Muscle layer of duodenum (tissue), 2 donors: ENCODE results near the gene COL18A1.

ENCODE experiments used
- H3K27ac ChIP-seq: one replicate; pipeline ENCODE4 v1.7.0; 2013; ENCODE audit warnings: mild to moderate bottlenecking, low read length
- H3K27me3 ChIP-seq: one replicate; pipeline ENCODE4 v1.7.0; 2013; ENCODE audit warnings: low read depth, mild to moderate bottlenecking, control low read depth, low read length
- H3K36me3 ChIP-seq, 2 donors: one replicate each; pipeline ENCODE4 v1.7.0; 2013; ENCODE audit warnings: low read length in 2 of 2, control low read depth in 1 of 2, mild to moderate bottlenecking in 1 of 2; ENCODE audit not compliant: insufficient read depth in 2 of 2, control insufficient read depth in 1 of 2
- H3K4me1 ChIP-seq, 2 donors: one replicate each; pipeline ENCODE4 v1.7.0; 2013; ENCODE audit warnings: low read length in 2 of 2, mild to moderate bottlenecking in 2 of 2, control low read depth in 1 of 2, moderate library complexity in 1 of 2; ENCODE audit not compliant: insufficient read depth in 2 of 2, control insufficient read depth in 1 of 2
- H3K4me3 ChIP-seq, 2 donors: one replicate each; pipeline ENCODE4 v1.7.0; 2013; ENCODE audit warnings: low read length in 2 of 2, low read depth in 1 of 2, mild to moderate bottlenecking in 1 of 2
- H3K9me3 ChIP-seq, 2 donors: one replicate each; pipeline ENCODE4 v1.7.0; 2013; ENCODE audit warnings: low read length in 2 of 2, control low read depth in 1 of 2, mild to moderate bottlenecking in 1 of 2; ENCODE audit not compliant: control insufficient read depth in 1 of 2
- donor health status: healthy.

The COL18A1 gene

DNA sequence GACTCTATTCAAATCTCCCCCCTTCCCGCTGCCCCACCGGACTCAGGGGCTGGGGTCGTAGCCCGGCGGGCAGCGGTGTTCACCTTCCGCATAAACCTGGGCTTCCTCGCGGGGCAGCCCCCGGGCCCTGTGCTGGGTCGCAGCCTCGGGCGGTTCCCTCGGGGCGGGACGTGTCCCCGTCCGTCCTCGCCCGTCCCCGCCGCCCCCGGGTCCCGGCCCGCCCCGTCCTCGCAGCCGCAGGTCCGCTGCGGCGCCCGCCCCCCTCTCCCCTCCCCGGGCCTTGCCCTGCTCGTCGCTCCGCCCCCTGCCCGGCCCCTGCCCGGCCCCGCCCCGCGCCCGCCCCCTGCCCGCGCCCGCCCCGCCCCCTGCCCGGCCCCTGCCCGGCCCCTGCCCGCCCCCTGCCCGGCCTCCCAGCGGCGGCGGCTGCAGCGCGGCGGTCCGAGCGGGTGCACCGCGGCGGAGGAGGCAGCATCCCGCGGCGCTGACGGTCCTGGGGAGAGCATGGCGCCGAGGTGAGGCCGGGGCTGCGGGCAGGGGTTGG lies at the start of gene COL18A1:
Gene COL18A1 (plus strand): TSS at position 436 of the 541 bp plus-strand sequence. CDS start 66 bp downstream, at position 502.
- H3K4me3 ChIP-seq, result peak within 1 kb of the TSS; percentile 42 to 63
- H3K27me3 ChIP-seq, result no peaks in the 10 kb centered on the region
- H3K36me3 ChIP-seq, result no peaks in the 10 kb centered on the region
- peaks cover 0 to 24% of the 10 kb centered on the region in 2 donors for H3K4me1 ChIP-seq
- H3K9me3 ChIP-seq, result peaks cover 0 to 2% of the 10 kb centered on the region in 2 donors
- peak within 1 kb of the TSS; percentile 36 for H3K27ac ChIP-seq

DNA sequence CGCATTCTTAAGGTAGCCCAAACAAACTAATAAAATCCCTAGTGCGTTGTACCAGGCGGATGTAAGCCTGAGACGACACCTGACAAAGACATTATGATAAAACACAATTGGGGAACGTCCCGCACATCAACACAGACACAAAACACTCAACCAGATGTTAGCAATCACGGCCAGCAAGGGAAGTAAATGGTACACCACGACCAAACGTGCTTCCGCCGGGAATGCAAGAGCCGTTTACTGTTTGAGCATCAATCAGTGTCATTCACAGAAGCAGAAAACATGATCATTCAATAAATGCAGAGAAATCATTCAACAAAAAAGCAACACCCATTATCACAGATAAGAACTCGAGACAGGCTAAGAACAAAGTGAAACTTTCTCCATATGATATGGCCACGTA lies 49.4 kb upstream of the COL18A1 start:
- Histone ChIP-seq H3K9me3 (no peaks in the 10 kb centered on the region), H3K36me3 (no peaks in the 10 kb centered on the region), H3K4me1 (peaks cover 5 to 12% of the 10 kb centered on the region in 2 donors), H3K27ac (no peak overlapping the region), H3K27me3 (no peaks in the 10 kb centered on the region), H3K4me3 (no peak overlapping the region)

DNA sequence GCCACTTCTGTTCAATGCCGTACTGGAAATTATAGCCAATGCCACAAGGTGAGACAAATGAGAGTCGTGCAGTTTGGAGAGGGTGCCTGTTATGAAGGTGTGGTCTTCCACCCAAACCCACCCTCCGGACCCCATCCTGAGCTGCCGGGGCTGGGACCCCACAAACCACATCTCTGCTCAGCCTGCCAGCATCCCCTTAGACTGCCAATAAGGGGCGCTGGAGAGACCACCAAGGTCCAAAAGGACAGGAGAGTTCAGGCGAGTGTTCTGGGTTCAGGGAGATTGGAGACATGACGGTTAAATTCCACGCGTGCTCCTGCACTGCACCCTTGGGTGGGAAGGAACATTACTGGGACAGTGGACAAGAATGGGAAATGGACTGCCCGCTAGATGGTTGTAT lies 48.7 kb upstream of the COL18A1 start:
- Histone ChIP-seq H3K27me3 (no peaks in the 10 kb centered on the region), H3K36me3 (no peaks in the 10 kb centered on the region), H3K4me3 (no peak overlapping the region), H3K4me1 (peaks cover 5% of the 10 kb centered on the region in 2 donors), H3K9me3 (no peaks in the 10 kb centered on the region), H3K27ac (no peak overlapping the region)

DNA sequence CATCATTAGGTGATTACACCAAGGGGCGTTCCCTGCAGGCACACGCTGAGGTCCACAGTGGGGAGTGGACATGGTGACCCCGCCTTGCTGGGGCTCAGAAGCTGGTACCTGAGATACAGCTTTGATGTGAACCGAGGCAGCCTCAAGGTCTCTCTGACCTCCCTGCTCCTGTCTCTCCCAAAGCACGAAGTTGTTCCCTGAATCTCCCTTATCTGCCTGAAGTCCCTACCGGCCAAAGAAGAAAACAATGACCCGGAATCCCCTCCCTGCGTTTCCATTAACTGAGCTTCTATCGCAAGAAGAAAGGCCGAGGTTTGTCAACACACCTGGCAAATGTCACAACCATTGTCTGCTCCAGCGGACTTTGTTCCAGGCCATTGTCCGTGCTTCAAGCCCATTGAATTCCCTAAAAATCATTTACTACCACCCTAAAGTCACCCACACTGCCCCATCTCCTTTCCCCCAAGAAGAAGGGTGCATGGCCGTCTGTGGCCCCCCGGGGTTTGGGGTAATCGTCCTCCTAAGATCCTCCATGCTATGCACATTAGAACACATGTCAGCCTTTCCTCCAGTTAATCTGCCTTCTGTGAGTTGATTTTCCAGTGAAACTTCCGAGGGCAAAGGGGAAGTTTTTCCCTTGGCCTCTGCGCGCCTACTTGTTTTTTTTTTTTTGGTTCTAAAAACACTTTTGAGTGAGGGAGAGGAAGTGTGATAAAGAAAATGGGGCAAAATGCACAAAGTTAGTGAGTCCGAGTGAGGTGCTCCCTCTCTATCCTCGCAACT lies 48.1 kb upstream of the COL18A1 start:
- Histone ChIP-seq H3K9me3 (no peaks in the 10 kb centered on the region), H3K27me3 (no peaks in the 10 kb centered on the region), H3K36me3 (no peaks in the 10 kb centered on the region), H3K4me3 (no peak overlapping the region), H3K4me1 (peaks cover 2 to 5% of the 10 kb centered on the region in 2 donors), H3K27ac (peak overlapping the region; percentile 33)

DNA sequence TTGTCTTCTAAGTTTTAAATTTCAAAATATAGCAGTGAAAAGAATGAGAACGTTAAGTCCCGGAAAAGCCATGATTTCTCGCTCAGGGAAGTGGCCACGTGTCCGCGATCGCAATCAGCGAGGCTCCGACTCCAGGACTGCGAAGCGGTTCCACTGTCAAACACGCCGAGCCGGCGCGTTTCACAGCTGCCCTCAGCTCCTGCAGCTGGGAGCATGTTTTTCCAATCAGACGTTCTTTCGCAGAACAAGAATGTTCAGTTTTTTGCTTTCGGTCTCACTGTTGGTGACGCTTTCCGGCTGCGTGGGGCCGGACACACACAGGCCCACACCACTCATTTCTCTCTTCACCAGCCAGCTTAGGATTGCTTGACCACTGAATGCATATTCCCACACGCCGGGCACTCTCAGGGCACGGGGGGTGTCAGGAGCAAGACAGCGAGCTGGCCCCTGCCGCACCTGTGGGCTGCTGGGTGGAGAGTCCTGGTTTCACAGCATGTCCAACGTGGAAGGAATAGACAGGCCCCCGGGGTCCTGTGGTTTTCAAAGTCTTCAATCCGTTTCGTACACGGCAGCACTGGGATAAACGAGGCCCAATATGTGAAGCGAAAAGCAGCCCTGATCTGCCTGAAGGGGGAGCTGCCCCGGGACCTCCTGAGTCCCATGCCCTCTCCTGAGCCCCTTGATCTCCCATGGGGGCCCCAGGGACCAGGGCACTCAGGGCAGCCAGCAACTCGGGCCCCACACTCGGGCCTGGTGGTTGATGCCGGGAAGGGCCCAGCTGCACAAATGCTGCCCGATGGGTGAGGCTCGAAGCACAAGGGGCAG lies 47.3 kb upstream of the COL18A1 start:
- H3K4me3 ChIP-seq, result no peak overlapping the region
- no peaks in the 10 kb centered on the region for H3K36me3 ChIP-seq
- H3K27ac ChIP-seq, result peak overlapping the region; percentile 33
- H3K27me3 ChIP-seq, result no peaks in the 10 kb centered on the region
- H3K9me3 ChIP-seq, result no peaks in the 10 kb centered on the region
- peaks cover 2 to 5% of the 10 kb centered on the region in 2 donors for H3K4me1 ChIP-seq

DNA sequence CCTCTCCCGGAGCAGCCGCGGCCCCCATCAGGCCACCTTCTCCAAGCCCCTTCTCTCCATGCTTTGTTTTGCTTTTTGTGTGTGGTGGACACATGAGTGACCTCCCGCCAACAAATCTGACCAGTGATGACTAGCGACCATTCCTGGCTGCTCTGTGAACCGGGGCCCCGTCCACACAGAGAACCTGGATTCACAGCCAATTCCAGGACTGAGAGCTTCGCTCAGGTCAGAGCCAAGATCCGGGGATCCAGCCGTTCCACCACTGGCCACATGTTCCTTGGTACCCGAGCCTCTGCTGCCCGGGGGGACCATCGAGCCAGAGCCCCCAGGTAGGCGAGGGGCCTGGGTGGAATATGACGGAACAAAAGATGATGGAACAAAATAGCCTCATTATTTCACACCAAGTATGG lies 46.7 kb upstream of the COL18A1 start:
- no peaks in the 10 kb centered on the region for H3K27me3 ChIP-seq
- H3K4me3 ChIP-seq, result no peak overlapping the region
- H3K4me1 ChIP-seq, result peaks cover 2 to 5% of the 10 kb centered on the region in 2 donors
- H3K36me3 ChIP-seq, result no peaks in the 10 kb centered on the region
- no peak overlapping the region for H3K27ac ChIP-seq
- no peaks in the 10 kb centered on the region for H3K9me3 ChIP-seq

DNA sequence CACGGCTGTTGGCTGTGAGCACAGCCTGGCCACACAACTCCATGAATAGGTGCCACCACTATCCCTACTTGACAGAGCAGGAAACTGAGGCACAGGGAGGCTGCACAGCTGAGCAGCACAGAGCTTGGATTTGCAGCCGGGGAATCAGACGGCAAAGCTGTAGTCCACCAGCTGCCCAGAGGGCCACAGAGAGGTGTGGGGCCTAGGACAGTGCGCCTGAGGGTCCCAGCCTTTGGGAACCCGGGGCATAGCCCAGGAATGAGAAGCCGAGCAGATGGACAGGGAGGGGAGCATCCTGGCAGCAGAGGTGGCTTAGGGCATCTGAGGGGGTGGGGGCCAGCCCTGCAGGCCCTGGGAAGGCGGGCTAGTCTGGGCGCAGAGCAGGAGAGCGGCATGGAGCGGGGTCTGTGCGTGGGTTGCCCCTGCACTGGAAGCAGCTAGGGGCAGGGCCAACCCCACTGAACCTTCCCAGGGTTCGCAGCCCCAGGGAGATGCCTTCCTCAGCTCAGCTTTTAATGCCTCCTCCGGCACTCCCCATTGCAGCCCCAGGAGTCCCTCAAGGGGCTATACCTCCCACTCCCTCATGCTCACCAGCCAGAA lies 46.2 kb upstream of the COL18A1 start:
- H3K4me3 ChIP-seq, result no peak overlapping the region
- H3K36me3 ChIP-seq, result no peaks in the 10 kb centered on the region
- H3K27me3 ChIP-seq, result no peaks in the 10 kb centered on the region
- peaks cover 2 to 5% of the 10 kb centered on the region in 2 donors for H3K4me1 ChIP-seq
- H3K9me3 ChIP-seq, result no peaks in the 10 kb centered on the region
- no peak overlapping the region for H3K27ac ChIP-seq

DNA sequence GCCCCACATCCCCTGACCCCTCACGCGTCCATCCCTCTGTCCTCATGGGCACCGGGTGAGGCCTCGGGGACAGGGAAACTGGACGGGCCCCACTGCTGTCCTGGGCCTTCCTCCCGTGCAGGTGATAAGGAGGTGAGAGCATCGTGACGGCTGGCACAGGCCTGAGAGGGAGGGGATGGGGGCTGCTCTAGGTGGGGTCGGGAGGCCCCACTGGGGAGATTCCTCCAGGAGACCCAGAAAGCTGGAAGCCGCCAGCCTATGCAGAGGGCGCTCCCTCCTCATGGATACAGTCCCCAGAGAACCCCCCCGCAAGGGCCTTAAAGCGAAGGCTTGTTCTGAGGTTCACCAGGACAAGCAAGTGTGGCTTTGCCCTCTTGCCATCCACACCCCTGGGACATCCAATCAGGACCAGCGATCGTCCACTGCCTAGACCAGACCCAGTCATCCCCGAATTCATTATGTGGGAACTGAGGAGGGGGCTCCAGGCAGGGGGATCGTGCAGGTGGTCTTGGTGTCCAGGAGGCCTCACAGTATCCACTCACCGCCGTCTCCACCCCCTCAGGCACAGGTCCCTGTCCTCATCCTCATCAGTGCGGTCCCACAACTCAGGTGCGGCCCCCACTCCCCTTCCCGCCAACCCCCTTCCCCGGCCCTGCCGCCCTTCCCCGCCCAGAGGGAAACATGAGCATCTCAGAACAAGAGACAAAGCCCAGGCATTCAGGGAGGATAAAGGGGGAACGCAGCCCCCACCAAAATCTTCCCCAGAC lies 45.3 kb upstream of the COL18A1 start:
- no peaks in the 10 kb centered on the region for H3K9me3 ChIP-seq
- H3K4me1 ChIP-seq, result peaks cover 8 to 9% of the 10 kb centered on the region in 2 donors
- H3K4me3 ChIP-seq, result no peak overlapping the region
- no peak overlapping the region for H3K27ac ChIP-seq
- H3K27me3 ChIP-seq, result no peaks in the 10 kb centered on the region
- H3K36me3 ChIP-seq, result peaks cover 0 to 4% of the 10 kb centered on the region in 2 donors

DNA sequence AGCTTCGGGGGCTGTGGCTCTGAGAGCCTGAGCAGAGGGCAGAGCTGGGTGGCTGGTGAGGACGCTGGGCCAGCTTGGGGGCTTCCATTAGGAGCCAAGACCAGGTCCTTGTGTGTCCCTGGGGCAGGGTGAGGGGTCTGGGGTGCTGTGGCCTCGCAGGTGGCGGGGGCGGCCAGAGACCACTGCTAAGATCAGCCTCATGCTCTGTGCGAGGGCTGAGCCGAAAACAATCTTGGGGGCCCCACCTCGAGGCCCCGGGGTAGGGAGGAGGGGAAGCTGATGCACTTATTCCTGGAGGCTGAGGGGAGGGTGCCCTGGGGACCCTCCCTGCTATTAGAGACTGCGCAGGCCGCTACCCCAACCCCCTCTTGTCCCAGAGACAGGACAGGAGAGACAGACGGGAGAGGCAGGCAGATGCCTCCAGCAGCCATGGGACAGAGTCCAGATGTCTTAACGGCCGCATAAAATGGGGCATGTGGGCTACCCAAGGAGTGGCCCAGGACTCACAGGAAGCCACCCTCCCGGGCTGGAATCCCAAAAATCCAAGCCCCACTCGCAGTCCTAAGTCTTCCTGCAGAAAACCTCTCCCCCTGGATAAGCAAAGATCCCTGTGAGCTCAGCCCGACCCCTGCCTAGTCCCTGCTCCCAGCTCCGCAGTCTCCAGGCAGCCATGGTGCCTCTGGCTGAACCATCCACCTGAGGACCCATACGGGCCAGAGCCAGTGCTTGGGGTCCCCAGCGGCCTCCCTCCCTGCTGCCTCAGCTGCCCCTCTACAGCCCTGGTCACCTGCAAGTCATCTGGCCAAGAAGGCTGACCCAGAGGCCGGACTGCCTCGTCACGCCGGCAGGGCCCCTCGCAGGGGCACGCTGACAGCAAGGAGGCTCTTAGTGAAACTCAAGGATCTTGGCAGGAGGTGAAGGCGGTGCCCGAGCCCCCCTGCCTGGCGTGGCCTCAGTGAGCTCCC lies 43.6 kb upstream of the COL18A1 start:
- Histone ChIP-seq H3K36me3 (peaks cover 0 to 5% of the 10 kb centered on the region in 2 donors), H3K4me1 (peaks cover 8 to 9% of the 10 kb centered on the region in 2 donors), H3K27me3 (no peaks in the 10 kb centered on the region), H3K9me3 (no peaks in the 10 kb centered on the region), H3K4me3 (no peak overlapping the region), H3K27ac (no peak overlapping the region)
